Posterior cingulate gyrus (tissue), 11 donors: ENCODE data around the gene SEMA5A.
A peak's percentile ranks its signal among the peaks of the same experiment; 100 is the strongest.

Experiments
- DNase-seq, 10 donors: peaks; one replicate each; pipeline versions ENCODE4 v3.0.0 to v3.0.0-alpha.2; 2020 to 2021; ENCODE audit warnings: mixed read lengths in 3 of 10
- intact Hi-C: fragments of 100-400 bp; cut with DNase I; formaldehyde crosslinking; loops from one replicate; pipeline ENCODE4 v1.15.1; 2023

SEMA5A gene

DNA sequence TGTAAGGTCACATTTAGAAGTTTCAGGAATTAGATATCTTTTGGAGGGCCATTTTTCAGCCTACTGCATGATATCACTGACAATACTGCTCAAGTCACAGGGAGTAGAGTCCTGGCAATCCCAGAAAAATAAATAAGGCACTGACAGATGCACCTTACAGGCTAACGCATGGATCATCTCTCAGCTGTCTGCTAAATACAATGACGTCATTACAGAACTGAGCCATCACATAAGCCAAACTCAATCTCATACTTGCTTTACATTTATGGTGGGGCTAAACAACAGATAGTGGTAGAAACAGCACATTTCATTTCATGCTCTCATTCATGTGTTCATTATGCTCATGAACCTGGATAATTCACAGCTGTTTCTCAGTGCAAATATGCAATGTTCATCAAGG, 243.7 kb downstream of the SEMA5A start:
- no peak for DNase-seq
- intact Hi-C loops: no loop called here

DNA sequence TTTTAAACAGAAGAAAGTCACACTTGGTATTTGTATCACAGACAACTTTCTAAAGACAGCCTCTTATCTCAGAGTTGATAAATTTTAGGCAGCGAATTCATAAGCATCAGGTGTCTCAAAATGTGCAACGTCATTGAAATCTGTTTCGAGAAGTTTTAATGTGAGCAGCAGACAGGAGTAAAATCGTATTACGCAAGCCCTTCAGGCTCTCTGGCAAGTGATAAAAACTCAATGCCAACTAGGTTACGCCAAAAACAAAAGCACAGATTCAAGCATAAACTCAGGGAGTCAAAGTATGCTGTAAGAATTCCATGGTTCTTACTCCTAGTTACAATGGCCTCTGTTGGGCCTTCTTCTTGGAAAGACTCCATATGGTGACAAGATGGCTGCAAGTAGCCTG, 244.7 kb downstream of the SEMA5A start:
- no peak for DNase-seq
- intact Hi-C loops: no loop called here

DNA sequence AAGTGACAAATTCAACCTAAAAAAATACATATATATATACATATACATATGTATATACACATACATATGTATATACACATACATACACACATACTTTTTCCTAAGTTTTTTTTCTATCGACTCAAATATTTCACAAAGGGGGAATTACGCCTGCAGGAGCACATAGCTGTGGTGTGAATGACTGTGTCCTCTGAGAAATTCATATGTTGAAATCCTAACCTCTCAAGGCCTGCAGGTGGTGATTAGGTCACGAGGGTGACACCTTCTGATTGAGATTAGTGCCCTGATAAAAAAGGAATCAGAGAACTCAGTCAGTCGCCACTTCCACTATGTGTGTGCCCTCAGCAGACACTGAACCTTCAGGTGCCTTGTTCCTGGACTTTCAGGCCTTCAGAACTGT, 248.7 kb downstream of the SEMA5A start:
- no peak for DNase-seq
- intact Hi-C loops: no loop called here

DNA sequence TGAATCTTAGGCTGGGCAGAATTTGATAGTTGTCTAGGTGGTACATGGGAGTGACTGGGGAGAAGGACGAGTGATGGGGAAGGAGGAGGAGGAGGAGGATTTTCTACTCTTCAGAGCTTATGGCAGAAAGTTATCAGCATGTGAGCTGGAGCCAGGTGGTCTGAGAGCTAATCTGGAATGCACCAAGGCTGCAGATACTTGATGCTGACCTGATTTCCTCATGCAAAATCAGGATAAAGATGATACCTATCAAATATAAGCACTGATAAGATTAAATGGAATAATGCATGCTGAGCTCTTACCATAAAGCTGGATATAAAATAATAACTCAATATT, 250.4 kb downstream of the SEMA5A start:
- intact Hi-C loops: no loop called here
- no peak for DNase-seq

DNA sequence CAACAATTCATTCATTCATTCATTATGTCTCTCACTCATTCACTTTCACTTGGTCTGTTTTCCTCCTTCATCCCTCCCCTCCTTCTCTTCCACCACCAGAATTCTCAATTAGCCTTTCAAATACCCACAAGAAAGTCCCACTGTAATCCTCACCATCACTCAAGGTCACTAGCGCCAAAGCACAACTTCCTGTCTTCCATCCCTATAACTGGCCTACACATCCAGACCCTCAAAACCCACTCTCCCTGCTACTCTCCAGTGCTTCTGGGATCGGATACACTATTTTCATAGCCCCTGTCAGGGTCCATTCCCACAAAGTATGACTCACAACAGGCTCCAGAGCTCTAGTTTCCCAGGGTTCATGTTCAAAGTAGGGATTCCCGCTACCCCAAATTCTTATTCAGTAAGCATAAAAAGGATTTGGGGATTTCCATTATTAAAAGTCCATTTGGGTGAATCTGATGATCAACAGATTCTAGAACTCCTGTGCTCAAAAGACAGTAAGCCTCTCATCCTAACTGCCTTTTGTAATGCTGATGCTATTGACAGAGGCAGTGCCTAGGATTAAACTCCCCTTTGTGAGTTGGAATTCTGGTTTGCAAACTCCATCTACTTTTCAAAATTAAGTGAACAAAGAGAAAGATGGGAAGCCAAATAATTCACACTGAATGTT, 250.9 kb downstream of the SEMA5A start:
- intact Hi-C loops: no loop called here
- DNase-seq: no peak

DNA sequence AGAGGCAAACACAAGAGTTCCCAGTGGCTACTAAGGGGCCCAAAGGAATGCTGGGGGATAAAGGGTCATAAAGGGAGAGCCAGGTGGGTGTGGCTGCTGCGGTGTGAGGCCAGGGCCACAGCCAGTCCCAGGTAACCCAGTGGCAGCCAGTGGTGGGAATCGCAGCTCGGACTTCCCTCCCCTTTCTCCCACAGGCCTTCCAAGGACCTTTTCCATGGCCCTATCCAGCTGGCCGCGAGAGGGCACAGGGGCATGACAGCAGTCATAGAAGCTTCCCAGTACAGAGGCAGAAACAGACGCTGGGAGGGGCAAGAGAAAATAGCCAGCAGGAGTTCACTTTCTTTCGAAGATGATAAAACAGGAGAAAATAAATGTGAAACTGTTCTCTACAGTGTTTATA, 257.6 kb downstream of the SEMA5A start:
- peak in 6 of 10 donors; percentile 10 to 92 (median 58) for DNase-seq
- intact Hi-C loops: no loop called here

DNA sequence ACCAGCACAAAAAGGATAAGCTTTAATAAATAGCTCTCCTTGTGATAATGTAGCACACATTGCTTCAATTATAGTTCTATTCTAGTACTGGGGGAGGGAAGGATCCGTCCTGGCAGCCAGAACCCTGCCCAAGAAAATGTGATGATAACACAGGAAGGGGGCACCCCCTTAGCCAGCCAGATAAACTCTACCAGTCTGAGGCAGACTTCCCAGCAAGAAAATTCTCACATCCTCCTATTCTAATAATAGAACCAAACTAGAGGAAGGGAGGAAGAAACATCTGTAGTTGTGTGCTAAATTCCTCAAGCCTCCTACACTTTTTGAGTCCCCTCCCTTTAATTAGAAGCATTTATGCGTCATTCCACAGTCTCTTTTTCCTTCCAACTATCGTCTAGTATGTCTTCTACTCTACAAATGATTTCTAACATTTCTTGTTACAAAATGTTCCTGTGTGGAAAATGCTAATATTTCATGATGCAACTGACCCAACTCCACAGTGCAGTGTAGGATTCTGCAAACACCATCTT, 261.0 kb downstream of the SEMA5A start:
- no peak for DNase-seq

DNA sequence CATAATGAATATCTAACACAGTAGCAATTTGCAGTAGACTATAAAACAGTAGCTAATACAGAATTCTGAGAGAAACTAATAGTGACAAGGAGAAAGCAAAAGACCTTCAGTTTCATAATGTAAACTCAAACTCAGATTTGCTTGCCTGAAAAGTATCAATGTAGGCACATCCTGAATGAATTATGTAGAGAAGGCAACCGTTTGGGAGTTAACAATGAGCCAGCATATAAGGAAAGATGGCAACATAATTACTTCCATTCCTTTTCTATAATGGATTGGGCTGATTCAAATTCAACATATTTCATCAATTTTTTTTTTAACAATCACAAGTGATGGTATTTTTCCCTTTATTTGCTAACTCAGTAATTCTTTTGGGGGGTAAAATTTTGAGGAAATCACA, 261.6 kb downstream of the SEMA5A start:
- intact Hi-C loops: no loop called here

More for the DNA sequence above, 261.0 kb downstream of the SEMA5A start:
- intact Hi-C loops: no loop called here

DNA sequence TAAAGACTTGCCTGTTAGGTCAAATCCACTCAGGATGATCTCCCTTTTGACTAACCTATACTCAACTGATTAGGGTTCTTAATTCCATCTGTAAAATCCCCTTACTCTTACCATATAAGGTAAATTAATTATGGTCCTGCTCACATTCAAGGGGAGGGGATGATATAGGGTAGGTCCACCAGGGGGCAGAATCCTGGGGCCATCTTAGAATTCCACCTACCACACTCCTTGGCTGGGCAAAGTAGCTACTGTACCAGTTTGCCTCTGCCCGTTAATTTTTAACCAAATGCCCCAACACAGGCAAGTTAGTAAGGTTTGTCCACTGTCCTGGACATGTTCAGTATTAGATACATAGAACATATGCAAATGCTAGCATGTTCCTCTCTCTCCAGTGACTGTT, 262.4 kb downstream of the SEMA5A start:
- intact Hi-C loops: no loop called here
- DNase-seq: no peak

More for the DNA sequence above, 261.6 kb downstream of the SEMA5A start:
- DNase-seq: no peak

DNA sequence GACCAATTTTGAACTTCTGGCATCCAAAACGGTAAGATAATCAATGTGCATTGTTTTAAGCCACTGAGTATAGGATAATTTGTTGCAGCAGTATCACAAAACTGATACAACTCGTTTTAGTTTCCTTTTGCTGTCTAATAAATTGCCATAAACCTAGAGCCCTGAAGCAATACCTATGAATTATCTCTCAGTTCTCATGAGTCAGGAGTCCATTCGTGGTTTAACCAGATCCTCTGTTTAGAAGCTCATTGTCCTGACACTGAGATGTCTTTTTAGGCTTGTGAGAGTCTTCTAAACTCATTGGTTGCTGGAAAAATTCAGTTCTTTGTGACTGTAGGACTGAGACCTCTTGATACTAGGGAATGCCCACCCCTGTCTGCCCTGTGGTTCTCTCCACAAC, 262.9 kb downstream of the SEMA5A start:
- intact Hi-C loops: no loop called here
- DNase-seq: no peak

DNA sequence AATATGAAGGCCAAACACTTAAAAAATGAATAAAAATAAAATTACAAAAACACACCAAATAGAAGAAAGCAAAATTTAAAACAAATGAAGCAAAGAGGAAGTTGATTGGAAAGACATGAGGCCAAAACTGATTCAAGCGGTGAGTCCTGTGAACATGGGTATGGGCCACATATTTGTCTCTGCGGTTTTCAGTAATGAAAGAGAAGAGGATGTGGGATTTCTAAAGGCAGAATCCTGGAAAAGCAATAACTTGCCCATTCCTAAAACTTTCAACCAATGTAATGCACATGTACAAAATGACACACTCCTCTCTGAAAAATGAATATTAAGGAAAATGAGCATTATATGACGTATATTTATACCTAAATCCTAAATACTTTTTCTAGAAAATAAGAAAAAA, 263.7 kb downstream of the SEMA5A start:
- intact Hi-C loops: no loop called here

DNA sequence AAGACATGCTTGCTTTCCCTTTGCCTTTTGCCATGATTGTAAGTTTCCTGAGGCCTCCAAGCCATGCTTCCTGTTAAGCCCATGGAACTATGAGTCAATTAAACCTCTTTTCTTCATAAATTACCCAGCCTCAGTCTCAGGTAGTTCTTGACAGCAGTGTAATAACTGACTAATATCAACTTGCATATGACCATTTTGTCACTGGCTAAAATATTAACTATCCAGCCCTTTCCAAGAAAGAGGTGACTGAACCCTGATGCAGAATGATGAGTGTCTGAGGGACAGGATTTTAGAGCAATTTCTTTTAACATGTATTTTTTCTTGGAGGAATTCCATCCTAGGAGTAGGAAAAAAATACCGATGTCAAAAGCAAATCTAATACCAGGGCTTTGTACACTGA, 266.1 kb downstream of the SEMA5A start:
- intact Hi-C loops: no loop called here
- DNase-seq: no peak

More for the DNA sequence above, 263.7 kb downstream of the SEMA5A start:
- DNase-seq: no peak

DNA sequence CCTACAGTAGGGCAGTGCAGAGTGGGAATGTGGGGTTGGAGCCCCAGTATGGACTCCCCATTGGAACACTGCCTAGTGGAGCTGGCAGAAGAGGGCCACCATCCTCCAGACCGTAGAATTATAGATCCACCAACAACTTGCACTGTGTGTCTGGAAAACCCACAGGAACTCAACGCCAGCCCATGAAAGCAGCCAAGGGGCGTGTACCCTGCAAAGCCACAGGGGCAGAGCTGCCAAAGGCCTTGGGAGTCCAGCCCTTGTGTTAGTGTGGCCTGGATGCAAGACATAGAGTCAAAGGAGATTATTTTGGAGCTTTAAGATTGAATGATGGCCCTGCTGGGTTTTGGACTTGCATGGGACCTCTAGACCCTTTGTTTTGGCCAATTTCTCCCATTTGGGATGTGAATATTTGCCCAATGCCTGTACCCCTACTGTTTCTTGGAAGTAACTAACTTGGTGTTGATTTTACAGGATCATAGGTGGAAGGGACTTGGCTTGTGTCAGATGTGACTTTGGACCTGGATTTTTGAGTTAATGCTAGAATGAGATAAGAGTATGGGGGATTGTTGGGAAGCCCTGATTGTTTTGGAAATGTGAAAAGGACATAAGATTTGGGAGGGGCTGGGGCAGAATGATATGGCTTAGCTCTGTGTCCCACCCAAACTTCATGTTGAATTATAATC, 266.8 kb downstream of the SEMA5A start:
- intact Hi-C loops: no loop called here
- DNase-seq: no peak

DNA sequence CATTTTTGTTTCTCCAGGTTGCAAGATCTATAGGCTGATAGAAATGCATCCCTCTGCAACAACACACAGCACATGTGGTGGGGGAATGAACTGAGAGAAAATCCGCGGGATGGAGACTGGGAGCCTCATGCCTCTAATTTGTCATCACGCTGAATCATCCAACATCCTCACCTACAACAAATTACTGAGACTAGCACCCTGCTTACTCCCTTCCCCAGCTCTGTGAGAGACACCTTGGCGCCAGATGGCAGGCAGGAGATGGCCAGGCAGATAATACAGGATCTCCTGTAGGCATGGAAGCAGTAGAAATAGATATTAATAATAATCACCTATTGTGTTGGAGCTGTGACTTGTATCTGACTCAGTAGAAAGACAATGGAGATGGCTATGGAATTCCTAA, 276.9 kb downstream of the SEMA5A start:
- intact Hi-C loops: no loop called here

DNA sequence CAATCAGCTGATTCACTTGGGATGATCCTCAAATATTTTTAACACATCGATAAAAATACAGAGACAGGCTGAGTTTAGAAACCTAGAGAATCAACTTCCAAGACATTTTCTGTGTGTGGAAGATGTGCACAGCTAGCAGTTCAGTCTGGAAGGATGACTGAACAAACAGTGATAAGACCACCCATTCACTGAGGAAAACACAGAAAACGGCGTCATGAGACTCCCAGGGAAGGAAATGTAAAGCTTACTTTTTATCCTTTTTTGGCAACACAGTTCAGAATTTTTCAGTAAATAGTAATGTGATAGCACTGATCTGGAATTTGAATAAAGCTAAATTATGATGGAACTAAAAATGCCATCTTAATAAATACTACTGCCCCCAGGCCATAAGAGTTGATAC, 277.6 kb downstream of the SEMA5A start:
- no peak for DNase-seq
- intact Hi-C loops: no loop called here

More for the DNA sequence above, 276.9 kb downstream of the SEMA5A start:
- no peak for DNase-seq

DNA sequence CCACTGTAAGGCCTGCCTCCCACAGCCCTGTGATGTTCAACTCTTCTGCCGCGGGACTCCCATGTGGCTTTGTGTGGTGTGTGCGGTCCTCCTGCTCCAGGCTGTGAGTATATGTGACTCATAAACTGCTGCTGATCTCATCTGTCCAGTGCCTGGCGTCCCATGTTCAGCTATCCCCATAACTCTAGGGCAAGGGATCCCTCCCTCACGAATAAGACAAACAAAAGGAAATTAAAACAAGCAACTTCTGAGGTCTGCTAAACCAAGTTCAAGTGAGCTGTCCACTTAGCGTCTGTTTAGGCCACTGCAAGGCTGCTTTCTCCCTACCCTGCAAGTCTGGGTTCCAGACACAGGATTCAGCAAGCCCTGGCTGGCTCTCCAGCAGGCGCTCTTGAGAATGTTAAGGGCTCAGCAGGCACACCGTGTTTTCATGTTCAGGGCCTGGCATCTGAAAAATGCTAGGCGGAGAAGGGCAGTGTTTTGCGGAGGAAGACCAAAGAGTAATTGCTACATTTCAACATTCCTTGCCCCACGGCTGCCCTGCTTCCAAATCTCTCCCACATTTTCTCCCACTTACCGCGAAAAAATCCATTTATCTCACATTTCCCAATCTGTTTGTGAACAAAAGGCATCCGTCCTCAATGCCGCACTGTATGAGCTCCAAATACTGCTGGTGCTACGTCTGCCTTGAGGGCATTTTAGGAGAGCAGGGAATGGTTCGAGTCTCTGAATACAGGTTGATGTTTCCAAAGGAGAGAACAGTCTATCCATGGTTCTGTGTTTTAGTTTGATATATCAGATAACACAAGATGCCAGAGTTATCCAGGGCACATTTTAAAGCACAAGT, 280.2 kb downstream of the SEMA5A start:
- DNase-seq: peak in 1 of 10 donors; percentile 59
- intact Hi-C loops: no loop called here

DNA sequence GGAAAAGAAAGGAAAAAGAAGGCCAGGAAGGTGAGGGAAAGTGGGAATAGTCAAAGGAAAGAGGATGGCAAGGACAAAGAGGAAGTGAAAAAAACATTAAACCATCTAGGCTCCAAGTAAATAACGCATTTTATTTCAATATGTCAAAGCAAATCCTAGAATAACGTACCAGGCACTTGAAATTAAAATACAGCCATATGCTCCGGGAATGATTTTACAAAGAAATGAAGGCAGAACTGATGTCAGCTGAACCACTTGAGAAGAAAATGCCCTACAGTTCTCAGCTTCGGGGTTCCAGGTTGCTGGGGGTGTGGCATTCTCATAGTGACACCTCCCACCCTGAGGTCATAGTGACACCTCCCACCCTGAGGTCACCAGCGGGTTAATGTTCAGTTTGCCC, 281.6 kb downstream of the SEMA5A start:
- intact Hi-C loops: no loop called here

DNA sequence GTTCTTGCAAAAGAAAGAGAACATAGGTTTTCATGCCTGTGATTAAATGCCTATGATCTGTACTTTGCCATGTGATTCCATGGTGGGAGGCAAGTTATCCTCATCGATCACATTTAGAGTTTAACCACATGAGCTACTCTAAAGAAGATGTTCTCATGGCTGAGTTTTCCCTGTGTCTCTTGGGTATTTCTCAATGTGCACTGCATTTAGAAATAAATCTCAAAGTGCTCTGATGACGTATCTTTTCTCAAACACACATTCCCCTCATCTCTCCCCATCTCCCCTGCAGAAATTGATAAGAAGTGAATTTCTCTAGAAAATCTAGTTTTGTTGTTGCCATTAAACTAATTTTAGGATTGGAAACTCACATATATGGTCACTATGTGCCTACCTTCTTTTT, 282.2 kb downstream of the SEMA5A start:
- DNase-seq: no peak
- intact Hi-C loops: no loop called here

More for the DNA sequence above, 281.6 kb downstream of the SEMA5A start:
- DNase-seq: no peak

DNA sequence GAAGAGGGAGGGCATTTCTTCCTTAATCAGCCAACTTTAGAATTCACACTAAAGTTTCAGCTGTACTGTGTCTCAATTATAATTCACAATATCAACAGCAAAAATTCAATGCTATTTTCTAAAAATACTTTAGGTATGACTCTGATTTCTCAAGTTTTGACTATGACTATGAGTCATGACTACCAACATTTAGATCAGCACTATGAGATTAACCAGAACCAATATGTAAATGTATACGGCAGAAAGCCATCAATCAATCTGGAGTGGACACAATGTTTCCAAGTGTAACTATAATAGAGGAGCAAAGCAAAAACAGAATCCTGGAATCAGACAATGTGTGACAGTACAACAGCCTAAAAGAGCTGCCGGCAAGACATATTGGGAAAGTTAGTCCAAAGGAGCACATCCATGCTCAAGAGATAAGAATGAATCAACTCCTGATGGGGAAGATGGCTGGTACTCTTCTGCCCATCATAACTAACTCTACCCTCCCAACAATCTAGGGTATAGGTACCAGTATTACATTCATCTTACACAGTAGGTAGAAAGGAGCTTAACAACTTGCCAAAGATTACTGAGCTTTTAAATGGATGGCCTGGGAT, 294.4 kb downstream of the SEMA5A start:
- intact Hi-C loops: no loop called here
- no peak for DNase-seq

DNA sequence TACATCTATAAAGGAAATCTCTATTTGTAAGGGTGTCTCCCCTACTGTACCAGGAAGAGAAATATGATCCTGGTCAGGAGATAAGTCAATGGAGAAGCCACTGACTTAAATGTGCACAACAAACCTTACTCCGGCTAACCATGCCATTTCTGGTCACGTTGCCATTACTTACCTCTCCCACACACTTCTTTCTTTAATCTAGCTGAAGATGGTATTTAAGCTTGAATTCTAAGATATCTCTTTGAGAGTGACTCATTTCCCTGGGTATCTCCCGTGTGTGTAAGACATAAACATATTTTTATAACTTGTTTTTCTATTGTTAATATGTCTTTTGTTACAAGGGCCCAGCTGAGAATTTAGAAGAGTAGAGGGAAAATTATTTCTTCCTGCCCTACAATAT, 296.6 kb downstream of the SEMA5A start:
- intact Hi-C loops: loop anchor here (10.0 kb wide), 1 partner anchor 296 kb away; the partner anchor contains the start of gene SEMA5A
- DNase-seq: no peak

DNA sequence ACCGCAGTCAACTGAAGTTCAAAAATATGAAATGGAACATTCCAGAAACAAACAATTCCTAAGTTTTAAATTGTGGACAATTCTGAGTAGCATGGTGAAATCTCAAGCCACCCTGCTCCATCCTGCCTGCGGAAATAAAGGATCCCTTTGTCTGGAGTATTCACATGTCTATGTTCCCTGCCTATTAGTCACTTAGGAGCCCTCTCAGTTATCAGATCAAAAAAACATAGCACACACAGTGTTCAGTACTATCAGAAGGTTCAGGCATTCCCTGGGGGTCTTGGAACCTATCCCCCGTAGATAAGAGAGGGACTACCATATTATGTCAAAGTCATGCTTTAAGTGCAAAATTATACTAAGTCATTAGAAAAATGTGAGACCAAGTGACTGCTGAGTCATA, 300.8 kb downstream of the SEMA5A start:
- intact Hi-C loops: loop anchor here (10.0 kb wide), 1 partner anchor 300 kb away; the partner anchor contains the start of gene SEMA5A
- no peak for DNase-seq
